Astrocyte of the spinal cord (primary cell): ENCODE data around the gene KIF25.

Source experiments
- DNase-seq: peaks from one replicate; pipeline ENCODE4 v3.0.0; 2011; ENCODE audit warnings: low read depth, low spot score
- H3K4me3 ChIP-seq: 2 replicates; pipeline ENCODE4 v1.5.1; 2011; ENCODE audit warnings: low read depth, mild to moderate bottlenecking, low read length, moderate library complexity
- in situ Hi-C: cut with HindIII; loops from 2 replicates; pipeline ENCODE4 v1.10.0; 2017; ENCODE audit warnings: low sequenced_read_pairs
- TF ChIP-seq, protein P1 (sequence below): IDR thresholded peaks from 2 replicates; pipeline ENCODE4 v1.5.1; 2012; ENCODE audit warnings: low read depth, mild to moderate bottlenecking, low read length, inconsistent platforms

KIF25 gene

DNA sequence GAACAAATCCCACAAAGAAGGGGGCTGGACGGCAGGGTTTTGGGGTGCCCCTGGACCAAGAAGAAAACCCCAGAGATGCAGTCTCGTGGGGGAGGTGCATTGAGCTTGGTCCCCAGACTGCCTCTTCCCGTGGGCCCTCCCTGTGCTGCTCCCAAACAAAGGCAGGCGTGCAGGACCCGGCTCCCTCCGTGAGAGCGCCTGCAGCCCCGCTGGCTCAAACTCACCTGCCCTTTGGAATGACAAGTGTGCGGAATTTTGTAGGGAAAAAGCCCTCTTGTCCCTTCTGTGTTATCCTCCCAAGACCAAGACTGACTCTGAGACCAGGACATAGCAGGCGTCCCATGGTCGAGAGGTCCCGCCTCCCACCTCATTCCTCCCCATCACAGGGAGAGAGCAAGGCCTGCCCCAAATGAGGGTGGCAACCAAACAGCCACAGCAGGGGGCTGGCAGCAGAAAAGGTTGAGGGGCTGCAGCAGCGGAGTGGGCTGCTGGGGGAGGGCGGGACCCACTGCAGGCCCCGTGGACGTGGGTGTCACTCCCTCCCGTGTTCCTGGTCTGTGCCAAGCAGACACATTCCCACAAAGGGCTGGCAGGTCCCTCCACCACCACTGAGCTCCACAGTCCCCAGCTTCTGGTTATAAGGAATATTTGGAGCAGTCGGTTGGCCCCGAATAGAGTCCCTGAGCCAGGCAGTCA is 87.1 kb downstream of the KIF25 start:
- H3K4me3 ChIP-seq, result no peak overlapping the region
- in situ Hi-C loops, result no loop called here
- TF ChIP-seq, protein P1, sequence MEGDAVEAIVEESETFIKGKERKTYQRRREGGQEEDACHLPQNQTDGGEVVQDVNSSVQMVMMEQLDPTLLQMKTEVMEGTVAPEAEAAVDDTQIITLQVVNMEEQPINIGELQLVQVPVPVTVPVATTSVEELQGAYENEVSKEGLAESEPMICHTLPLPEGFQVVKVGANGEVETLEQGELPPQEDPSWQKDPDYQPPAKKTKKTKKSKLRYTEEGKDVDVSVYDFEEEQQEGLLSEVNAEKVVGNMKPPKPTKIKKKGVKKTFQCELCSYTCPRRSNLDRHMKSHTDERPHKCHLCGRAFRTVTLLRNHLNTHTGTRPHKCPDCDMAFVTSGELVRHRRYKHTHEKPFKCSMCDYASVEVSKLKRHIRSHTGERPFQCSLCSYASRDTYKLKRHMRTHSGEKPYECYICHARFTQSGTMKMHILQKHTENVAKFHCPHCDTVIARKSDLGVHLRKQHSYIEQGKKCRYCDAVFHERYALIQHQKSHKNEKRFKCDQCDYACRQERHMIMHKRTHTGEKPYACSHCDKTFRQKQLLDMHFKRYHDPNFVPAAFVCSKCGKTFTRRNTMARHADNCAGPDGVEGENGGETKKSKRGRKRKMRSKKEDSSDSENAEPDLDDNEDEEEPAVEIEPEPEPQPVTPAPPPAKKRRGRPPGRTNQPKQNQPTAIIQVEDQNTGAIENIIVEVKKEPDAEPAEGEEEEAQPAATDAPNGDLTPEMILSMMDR, result no peak
- no peak for DNase-seq

DNA sequence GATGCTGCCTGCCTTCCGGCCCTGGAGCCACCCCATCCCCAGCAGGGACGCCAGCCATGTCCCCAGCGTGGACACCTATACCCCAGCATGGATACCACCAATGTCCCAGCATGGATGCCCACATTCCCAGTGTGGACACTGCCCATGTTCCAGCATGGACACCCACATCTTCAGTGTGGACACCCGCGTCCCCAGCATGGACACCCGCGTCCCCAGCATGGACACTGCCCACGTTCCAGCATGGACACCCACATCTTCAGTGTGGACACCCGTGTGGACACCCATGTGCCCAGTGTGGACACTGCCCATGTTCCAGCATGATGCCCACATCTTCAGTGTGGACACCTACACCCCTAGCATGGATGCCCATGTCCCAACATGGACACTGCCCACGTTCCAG is 88.6 kb downstream of the KIF25 start:
- no peak overlapping the region for H3K4me3 ChIP-seq
- no peak for DNase-seq
- TF ChIP-seq, protein P1, result no peak
- in situ Hi-C loops, result no loop called here

DNA sequence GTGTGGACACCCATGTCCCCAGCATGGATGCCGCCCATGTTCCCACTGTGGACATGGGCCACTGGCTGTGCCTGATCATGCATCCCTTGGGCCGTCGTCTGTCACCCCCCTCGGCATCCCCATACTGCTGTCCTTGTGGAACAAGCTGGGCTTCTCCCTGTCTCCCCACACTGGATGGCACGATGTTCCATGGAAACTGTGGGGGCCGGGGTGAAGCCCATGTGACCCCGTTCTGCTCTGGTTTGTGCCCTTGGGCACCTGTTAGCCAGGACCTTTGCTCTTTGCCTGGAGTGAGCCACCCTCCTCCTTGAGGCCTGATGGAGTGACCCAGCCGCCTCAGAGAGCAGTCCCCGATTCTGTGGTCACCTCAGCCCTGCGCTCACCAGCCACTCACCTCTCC is 89.1 kb downstream of the KIF25 start:
- TF ChIP-seq, protein P1, result no peak
- H3K4me3 ChIP-seq, result no peak overlapping the region
- no peak for DNase-seq
- in situ Hi-C loops, result no loop called here

DNA sequence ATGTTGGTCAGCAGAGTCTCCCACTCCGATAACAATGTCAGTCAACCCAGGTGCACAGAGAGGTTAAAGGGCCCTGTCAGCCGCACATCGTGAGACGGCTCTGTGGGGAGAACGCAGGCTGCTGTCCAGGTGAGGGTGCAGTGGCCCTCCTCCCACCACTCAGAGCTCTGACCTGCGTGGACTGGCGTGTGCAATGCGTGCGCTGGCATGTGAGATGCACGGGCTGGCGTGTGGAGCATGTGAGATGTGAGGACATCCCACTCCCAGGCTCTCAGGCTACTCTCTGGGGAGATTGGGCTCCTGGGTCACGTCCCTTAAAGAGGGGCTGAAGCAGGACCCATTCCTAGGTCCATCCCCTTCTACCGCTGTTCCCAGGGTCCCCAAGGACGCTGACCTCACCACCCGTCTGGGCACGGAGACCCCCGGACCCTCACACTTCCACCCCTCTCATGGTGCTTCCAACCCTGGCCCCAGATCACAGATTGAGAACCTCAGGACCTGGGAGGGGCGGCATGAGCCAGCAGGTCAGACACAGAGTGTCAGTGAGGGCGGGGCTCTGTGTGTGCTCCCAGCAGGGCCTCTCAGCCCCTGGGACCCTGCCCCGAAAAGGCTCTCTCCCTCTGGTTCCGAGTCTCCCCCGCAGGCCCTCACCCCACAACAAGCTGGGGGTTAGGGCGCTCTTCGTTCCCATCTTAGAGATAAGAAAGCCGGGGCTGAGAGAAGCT is 90.1 kb downstream of the KIF25 start:
- TF ChIP-seq, protein P1, result no peak
- DNase-seq, result no peak

DNA sequence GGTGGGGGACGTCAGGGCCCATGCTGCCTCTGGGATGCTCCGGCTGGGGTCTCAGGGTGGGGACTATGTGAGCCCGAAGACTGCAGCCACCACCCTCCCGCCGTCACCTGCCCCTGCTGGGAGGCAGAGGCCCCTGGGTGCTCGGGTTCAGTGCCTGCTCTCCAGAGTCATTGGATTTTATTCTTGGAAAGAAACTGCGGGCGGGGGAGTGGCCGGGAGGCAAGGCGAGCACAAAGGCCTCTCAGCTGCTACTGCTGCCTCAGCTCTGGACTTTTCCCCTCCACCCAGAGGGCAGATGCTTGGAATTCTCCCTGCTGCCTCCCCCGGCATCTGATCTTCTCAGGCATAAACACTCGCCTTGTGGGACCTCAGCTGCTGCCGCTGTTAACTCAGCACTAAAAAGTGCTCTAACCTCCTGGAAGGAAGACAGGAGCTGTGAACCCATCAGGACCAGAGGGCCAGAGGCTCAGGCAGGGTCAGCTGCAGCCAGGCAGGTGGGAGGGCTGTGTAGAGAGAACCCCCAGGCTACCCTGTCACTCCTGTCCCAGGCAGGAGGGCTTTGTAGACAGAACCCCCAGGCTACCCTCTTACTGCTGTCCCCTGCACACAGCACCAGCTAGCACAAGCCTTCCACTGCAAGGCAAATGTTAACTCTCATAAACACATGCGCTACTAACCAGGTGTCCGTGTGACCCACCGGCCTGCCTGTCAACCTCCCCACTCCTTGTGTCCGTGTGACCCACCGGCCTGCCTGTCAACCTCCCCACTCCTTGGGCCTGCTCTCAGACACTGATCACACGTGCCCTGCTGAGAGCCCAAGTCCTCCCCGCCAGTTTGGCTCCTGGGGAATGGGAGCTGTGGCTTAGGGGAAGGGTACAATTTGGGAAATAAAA is 90.9 kb downstream of the KIF25 start:
- in situ Hi-C loops, result no loop called here
- TF ChIP-seq, protein P1, result no peak
- peak; percentile 19 for DNase-seq
- H3K4me3 ChIP-seq, result no peak overlapping the region

More for the DNA sequence above, 90.1 kb downstream of the KIF25 start:
- H3K4me3 ChIP-seq, result no peak overlapping the region
- in situ Hi-C loops, result no loop called here
